ENCODE measurements around the gene SUPT20HL2. TPM values are rescaled to one million over a fixed set of nuclear protein-coding genes. Genes with fewer than 3 reads are reported as not detected.
A peak's percentile ranks its signal among the peaks of the same experiment; 100 is the strongest.
"Not testable (repeated sequence)": the region's sequence is repeated elsewhere in the genome, so short reads cannot be mapped to it uniquely, and the experiment has no call there.

SUPT20HL2 gene
- polyA plus RNA-seq, 1 of the 3 experiments (the other 2 are of a cell fraction) = not detected

GRCh38 chrX:24316111-24316510, 2.2 kb upstream of the SUPT20HL2 start:
- Histone ChIP-seq H3K79me2 (ENCODE audit: insufficient read depth) (no peaks in the 10 kb centered on the region), H3K4me1 (ENCODE audit: control insufficient read depth in 1 of 2, insufficient read depth in 2 of 2, low read depth in 1 of 2, low read length in 1 of 2) (no peaks in the 10 kb centered on the region; a peak in 1 of 4 replicates), H3K9me2 (no peaks in the 10 kb centered on the region), H2AFZ (ENCODE audit: low read depth) (no peak overlapping the region), H4K20me1 (ENCODE audit: insufficient read depth) (no peaks in the 10 kb centered on the region), H3K4me3 (ENCODE audit: low read depth in 2 of 2, low read length in 1 of 2) (no peak overlapping the region), H3K9me3 (no peaks in the 10 kb centered on the region), H3K27ac (ENCODE audit: low read depth in 2 of 2, low read length in 1 of 2) (no peak overlapping the region), H3F3A (replicated peaks; ENCODE audit: insufficient read depth) (no peaks in the 10 kb centered on the region), H3K27me3 (ENCODE audit: insufficient read depth) (0 out of 2 replicates have a peak, but pooled peaks cover 1% of the 10 kb centered on the region), H3K9ac (no peak overlapping the region), H3K4me2 (no peak overlapping the region), H3K36me3 (replicated peaks in 1 of 2; ENCODE audit: control insufficient read depth in 1 of 2, insufficient read depth in 2 of 2, low read length in 1 of 2) (no peaks in the 10 kb centered on the region)
- 38% methylated on average over 1 of the region's 1 CpG for WGBS (ENCODE audit: low lambda C conversion rate)
- CTCF ChIA-PET = no interaction called here
- no peak for DNase-seq
- POLR2A ChIA-PET = no interaction called here
- no peak for TF ChIP-seq RFX5 (IDR thresholded peaks at IDR 0.05; ENCODE audit: low read length)
- TF ChIP-seq RAD21 (IDR thresholded peaks at IDR 0.05; ENCODE audit: low read length) = no peak
- no peak for TF ChIP-seq MXI1 (IDR thresholded peaks at IDR 0.05; ENCODE audit: low read depth, low read length)
- no peak for TF ChIP-seq ELF1 (IDR thresholded peaks at IDR 0.05)
- no peak for TF ChIP-seq EZH2phosphoT487 (IDR thresholded peaks at IDR 0.05; ENCODE audit: borderline replicate concordance, low read depth)
- no peak for TF ChIP-seq CHD2 (IDR thresholded peaks at IDR 0.05; ENCODE audit: low read length, partially characterized antibody)

- POLR2A ChIA-PET; H3K4me3 ChIP-seq (ENCODE audit: low read depth in 2 of 2, low read length in 1 of 2); H2AFZ ChIP-seq (ENCODE audit: low read depth); H3F3A ChIP-seq (replicated peaks; ENCODE audit: insufficient read depth); H3K27ac ChIP-seq (ENCODE audit: low read depth in 2 of 2, low read length in 1 of 2); DNase-seq; H3K4me2 ChIP-seq; H4K20me1 ChIP-seq (ENCODE audit: insufficient read depth); H3K27me3 ChIP-seq (ENCODE audit: insufficient read depth); H3K9me2 ChIP-seq; H3K36me3 ChIP-seq (replicated peaks in 1 of 2; ENCODE audit: control insufficient read depth in 1 of 2, insufficient read depth in 2 of 2, low read length in 1 of 2); H3K9me3 ChIP-seq; H3K9ac ChIP-seq; H3K4me1 ChIP-seq (ENCODE audit: control insufficient read depth in 1 of 2, insufficient read depth in 2 of 2, low read depth in 1 of 2, low read length in 1 of 2); CTCF ChIA-PET; H3K79me2 ChIP-seq (ENCODE audit: insufficient read depth): not testable (repeated sequence)
- WGBS (ENCODE audit: low lambda C conversion rate) = 57% methylated on average over 5 of the region's 6 CpGs
These were observed 1.6 kb downstream of the SUPT20HL2 start for GRCh38 chrX:24312249-24312607.

DNA sequence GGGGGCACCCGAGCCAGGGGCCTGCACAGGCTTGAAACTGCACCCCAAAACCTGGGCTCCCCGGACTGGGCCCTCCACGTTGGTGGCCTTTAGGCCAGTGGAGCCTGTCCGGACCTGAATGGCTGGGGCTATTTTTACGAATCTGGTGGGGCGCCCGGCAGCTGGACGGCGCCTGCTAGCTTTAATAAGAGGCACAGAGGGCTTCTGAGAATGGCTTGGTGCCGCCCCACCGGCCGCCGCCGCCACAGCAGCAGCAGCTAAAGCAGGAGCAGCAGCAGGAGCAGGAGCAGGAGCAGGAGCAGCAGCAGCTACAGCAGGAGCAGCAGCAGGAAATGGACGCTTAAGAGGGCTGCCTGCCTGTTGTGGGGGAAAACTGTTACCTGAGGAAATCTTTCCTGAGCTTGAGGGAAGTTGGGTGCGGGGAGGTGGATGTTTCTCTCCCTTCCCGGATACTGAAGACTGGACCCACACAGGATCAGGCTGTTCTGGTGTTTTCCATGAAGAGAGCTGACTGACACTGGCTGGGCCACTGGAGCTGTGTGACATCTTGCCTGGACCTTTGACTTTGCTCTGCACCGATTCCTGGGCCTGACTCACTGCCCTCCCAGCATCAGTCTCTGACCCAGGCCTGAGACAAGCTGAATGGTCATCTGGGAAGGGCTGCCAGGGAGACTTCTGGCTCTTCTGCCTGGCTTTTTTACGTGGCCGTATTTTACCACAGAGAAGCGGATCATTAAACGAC, 2.2 kb downstream of the SUPT20HL2 start:
- H3K9me3 ChIP-seq; H3K36me3 ChIP-seq (replicated peaks in 1 of 2; ENCODE audit: control insufficient read depth in 1 of 2, insufficient read depth in 2 of 2, low read length in 1 of 2); H3K27me3 ChIP-seq (ENCODE audit: insufficient read depth); H3K9me2 ChIP-seq; H3K4me2 ChIP-seq; H3K27ac ChIP-seq (ENCODE audit: low read depth in 2 of 2, low read length in 1 of 2); H3F3A ChIP-seq (replicated peaks; ENCODE audit: insufficient read depth); POLR2A ChIA-PET; H2AFZ ChIP-seq (ENCODE audit: low read depth); H3K9ac ChIP-seq; H3K79me2 ChIP-seq (ENCODE audit: insufficient read depth); H4K20me1 ChIP-seq (ENCODE audit: insufficient read depth); DNase-seq; H3K4me1 ChIP-seq (ENCODE audit: control insufficient read depth in 1 of 2, insufficient read depth in 2 of 2, low read depth in 1 of 2, low read length in 1 of 2); H3K4me3 ChIP-seq (ENCODE audit: low read depth in 2 of 2, low read length in 1 of 2); CTCF ChIA-PET: not testable (repeated sequence)
- 46% methylated on average over 12 of the region's 22 CpGs for WGBS (ENCODE audit: low lambda C conversion rate)

DNA sequence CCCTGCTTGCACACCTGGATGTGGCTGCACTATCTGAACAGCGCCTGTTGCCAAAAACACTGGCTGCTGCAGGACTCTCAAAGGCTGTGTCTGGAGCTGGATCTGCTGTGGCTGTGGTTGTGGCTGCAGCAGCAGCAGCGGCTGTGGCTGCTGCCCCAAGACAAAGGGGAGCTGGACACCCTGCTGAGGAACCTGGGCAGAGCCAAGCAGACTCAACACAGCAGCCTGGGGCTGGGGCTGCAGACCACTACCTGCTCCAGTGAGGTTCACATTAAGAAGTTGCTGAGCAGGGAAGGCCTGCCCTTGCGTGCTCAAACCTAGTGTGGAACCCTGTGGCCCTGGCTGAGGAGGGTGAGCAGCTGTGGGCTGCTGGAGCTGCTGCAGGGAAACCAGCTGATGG, 3.0 kb downstream of the SUPT20HL2 start:
- H2AFZ ChIP-seq (ENCODE audit: low read depth); H4K20me1 ChIP-seq (ENCODE audit: insufficient read depth); H3F3A ChIP-seq (replicated peaks; ENCODE audit: insufficient read depth); H3K4me3 ChIP-seq (ENCODE audit: low read depth in 2 of 2, low read length in 1 of 2); H3K9me2 ChIP-seq; CTCF ChIA-PET; H3K36me3 ChIP-seq (replicated peaks in 1 of 2; ENCODE audit: control insufficient read depth in 1 of 2, insufficient read depth in 2 of 2, low read length in 1 of 2); H3K27ac ChIP-seq (ENCODE audit: low read depth in 2 of 2, low read length in 1 of 2); H3K4me2 ChIP-seq; H3K27me3 ChIP-seq (ENCODE audit: insufficient read depth); H3K9ac ChIP-seq; H3K79me2 ChIP-seq (ENCODE audit: insufficient read depth); H3K9me3 ChIP-seq; H3K4me1 ChIP-seq (ENCODE audit: control insufficient read depth in 1 of 2, insufficient read depth in 2 of 2, low read depth in 1 of 2, low read length in 1 of 2); POLR2A ChIA-PET: not testable (repeated sequence)
- WGBS (ENCODE audit: low lambda C conversion rate) = no CpG with 5 or more reads among the region's 3 CpGs
- peak; percentile 36 for DNase-seq

Measured in SK-N-SH (cell line).